ENCODE measurements around the gene ARHGEF37.

- no peak for TF ChIP-seq CTCF (IDR thresholded peaks at IDR 0.05)
- TF ChIP-seq POLR2A (IDR thresholded peaks at IDR 0.05): no peak
Measured at GRCh38 chr5:149667829-149668330, 86.6 kb downstream of the ARHGEF37 start.

All from Peyer's patch (tissue), 4 donors.